ENCODE data around the gene SKIL. TPM values are rescaled to one million over a fixed set of nuclear protein-coding genes. Genes with fewer than 3 reads are reported as not detected.

The SKIL gene
- total and polyA plus RNA-seq, 2 experiments from 2014 or later = 141 to 358 TPM

DNA sequence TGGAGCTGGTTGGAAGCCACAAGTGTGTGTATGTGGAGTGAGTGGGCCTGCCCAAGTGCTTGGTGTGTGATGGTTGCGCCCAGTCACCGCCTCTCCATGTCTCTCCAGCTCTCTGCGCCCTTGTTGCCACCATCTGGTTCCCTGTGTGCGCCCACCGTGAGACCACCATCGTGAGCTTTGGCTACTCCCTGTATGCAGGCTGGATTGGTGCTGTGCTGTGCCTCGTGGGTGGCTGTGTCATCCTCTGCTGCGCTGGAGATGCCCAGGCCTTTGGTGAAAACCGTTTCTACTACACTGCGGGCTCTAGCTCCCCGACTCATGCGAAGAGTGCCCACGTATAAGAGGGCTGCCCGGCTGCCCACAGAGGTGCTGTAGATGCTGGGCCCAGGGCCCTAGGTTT, 74.9 kb downstream of the SKIL start:
- H3K36me3 ChIP-seq (ENCODE audit: insufficient read depth) = no peaks in the 10 kb centered on the region
- Mint-ChIP-seq H3K36me3 (ENCODE audit: low read depth) (no peaks in the 10 kb centered on the region), H3K27me3 (ENCODE audit: insufficient read depth, low read depth, poor library complexity) (peaks cover 3% of the 10 kb centered on the region), H3K9me3 (no peaks in the 10 kb centered on the region), H3K4me3 (no peak overlapping the region), H3K27ac (no peak overlapping the region), H3K4me1 (peaks cover 9% of the 10 kb centered on the region; the same call in 2 of the 3 replicates)
- H3K27me3 ChIP-seq (ENCODE audit: insufficient read depth) = no peaks in the 10 kb centered on the region
- TF ChIP-seq EZH2 (IDR thresholded peaks at IDR 0.05; ENCODE audit: low read depth, unreplicated experiment) = no peak
- TF ChIP-seq EZH2phosphoT487 (IDR thresholded peaks at IDR 0.05; ENCODE audit: unreplicated experiment) = no peak
- ATAC-seq (no peak), DNase-seq (ENCODE audit: low spot score) (no peak)
- no peaks in the 10 kb centered on the region for H3F3A ChIP-seq (replicated peaks; ENCODE audit: low read depth)
- H3K9me2 ChIP-seq (ENCODE audit: insufficient read depth) = 0 out of 2 replicates have a peak, but pooled peaks cover 3% of the 10 kb centered on the region
- no peaks in the 10 kb centered on the region for H4K20me1 ChIP-seq (replicated peaks; ENCODE audit: insufficient read depth)
- no peak overlapping the region for H2AFZ ChIP-seq
- H3K27ac ChIP-seq (ENCODE audit: low read depth) = no peak overlapping the region
- no peak overlapping the region for H3K4me3 ChIP-seq
- H3K4me1 ChIP-seq (ENCODE audit: insufficient read depth) = 0 out of 2 replicates have a peak, but pooled peaks cover 3% of the 10 kb centered on the region
- H3K79me2 ChIP-seq (replicated peaks; ENCODE audit: insufficient read depth) = no peaks in the 10 kb centered on the region
- H3K4me2 ChIP-seq = no peak overlapping the region

- Histone ChIP-seq H3K36me3 (ENCODE audit: insufficient read depth) (no peaks in the 10 kb centered on the region), H4K20me1 (replicated peaks; ENCODE audit: insufficient read depth) (no peaks in the 10 kb centered on the region), H3K79me2 (replicated peaks; ENCODE audit: insufficient read depth) (no peaks in the 10 kb centered on the region), H3K4me2 (no peak overlapping the region), H3K4me1 (ENCODE audit: insufficient read depth) (0 out of 2 replicates have a peak, but pooled peaks cover 6% of the 10 kb centered on the region), H2AFZ (no peak overlapping the region), H3K27me3 (ENCODE audit: insufficient read depth) (no peaks in the 10 kb centered on the region), H3F3A (replicated peaks; ENCODE audit: low read depth) (no peaks in the 10 kb centered on the region), H3K27ac (ENCODE audit: low read depth) (no peak overlapping the region), H3K9me2 (ENCODE audit: insufficient read depth) (peaks cover 13% of the 10 kb centered on the region; the same call in 1 of the 2 replicates), H3K4me3 (no peak overlapping the region)
- Mint-ChIP-seq H3K27me3 (ENCODE audit: insufficient read depth, low read depth, poor library complexity) (peaks cover 3% of the 10 kb centered on the region), H3K27ac (no peak overlapping the region), H3K4me3 (no peak overlapping the region), H3K9me3 (no peaks in the 10 kb centered on the region), H3K36me3 (ENCODE audit: low read depth) (no peaks in the 10 kb centered on the region), H3K4me1 (peaks cover 9% of the 10 kb centered on the region; the same call in 2 of the 3 replicates)
- ATAC-seq (no peak), DNase-seq (ENCODE audit: low spot score) (no peak)
- TF ChIP-seq ZNF462 (CRISPR knock-in tag; IDR thresholded peaks at IDR 0.05) (no peak), CREB1 (CRISPR knock-in tag; IDR thresholded peaks at IDR 0.05; ENCODE audit: low read depth) (no peak), REST (IDR thresholded peaks at IDR 0.05; ENCODE audit: unreplicated experiment) (no peak), EZH2phosphoT487 (IDR thresholded peaks at IDR 0.05; ENCODE audit: unreplicated experiment) (no peak), STAT1 (IDR thresholded peaks at IDR 0.05; ENCODE audit: unreplicated experiment) (no peak), POLR2AphosphoS5 (IDR thresholded peaks at IDR 0.05; ENCODE audit: low read depth) (no peak), CTCF (conservative IDR thresholded peaks at IDR 0.05; ENCODE audit: low read depth in 2 of 2) (no peak)
- TF ChIP-seq, protein P1, sequence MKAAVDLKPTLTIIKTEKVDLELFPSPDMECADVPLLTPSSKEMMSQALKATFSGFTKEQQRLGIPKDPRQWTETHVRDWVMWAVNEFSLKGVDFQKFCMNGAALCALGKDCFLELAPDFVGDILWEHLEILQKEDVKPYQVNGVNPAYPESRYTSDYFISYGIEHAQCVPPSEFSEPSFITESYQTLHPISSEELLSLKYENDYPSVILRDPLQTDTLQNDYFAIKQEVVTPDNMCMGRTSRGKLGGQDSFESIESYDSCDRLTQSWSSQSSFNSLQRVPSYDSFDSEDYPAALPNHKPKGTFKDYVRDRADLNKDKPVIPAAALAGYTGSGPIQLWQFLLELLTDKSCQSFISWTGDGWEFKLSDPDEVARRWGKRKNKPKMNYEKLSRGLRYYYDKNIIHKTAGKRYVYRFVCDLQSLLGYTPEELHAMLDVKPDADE (IDR thresholded peaks at IDR 0.05) = no peak
Measured at GRCh38 chr3:170436697-170437096, 79.2 kb downstream of the SKIL start.

Data from GM23338 (cell line).